Liver (tissue), 9 donors: ENCODE measurements around the gene MCMBP. TPM values are rescaled to one million over a fixed set of nuclear protein-coding genes. Genes with fewer than 3 reads are reported as not detected.

ENCODE experiments used
- DNase-seq: peaks from one replicate; pipeline ENCODE4 v3.0.0-alpha.2; 2017; ENCODE audit warnings: low spot score
- H3K27ac ChIP-seq, 2 donors: one replicate each; pipeline ENCODE4 v1.7.0; 2013; ENCODE audit warnings: inconsistent platforms in 2 of 2, low read length in 2 of 2, control low read depth in 1 of 2, low read depth in 1 of 2, mild to moderate bottlenecking in 1 of 2
- H3K27me3 ChIP-seq, 4 donors: one replicate each; pipeline versions ENCODE4 v1.6.1 to v1.7.0; 2013; ENCODE audit warnings: low read length in 3 of 4, inconsistent platforms in 1 of 4, mild to moderate bottlenecking in 1 of 4, moderate library complexity in 1 of 4; ENCODE audit not compliant: control insufficient read depth in 4 of 4, insufficient read depth in 4 of 4
- H3K36me3 ChIP-seq, 4 donors: one replicate each; pipeline versions ENCODE4 v1.6.1 to v1.7.0; 2013; ENCODE audit warnings: low read length in 3 of 4, mild to moderate bottlenecking in 3 of 4, low read depth in 1 of 4, moderate library complexity in 1 of 4; ENCODE audit not compliant: control insufficient read depth in 4 of 4, insufficient read depth in 3 of 4
- H3K4me1 ChIP-seq, 4 donors: one replicate each; pipeline versions ENCODE4 v1.6.1 to v1.7.0; 2013; ENCODE audit warnings: low read length in 3 of 4, mild to moderate bottlenecking in 3 of 4, moderate library complexity in 1 of 4; ENCODE audit not compliant: control insufficient read depth in 4 of 4, insufficient read depth in 4 of 4
- H3K4me3 ChIP-seq, 3 donors: one replicate each; pipeline versions ENCODE4 v1.6.1 to v1.7.0; 2013; ENCODE audit warnings: low read length in 3 of 3, control low read depth in 1 of 3, low read depth in 1 of 3, mild to moderate bottlenecking in 1 of 3
- H3K9ac ChIP-seq, 2 donors: one replicate each; pipeline ENCODE4 v1.7.0; 2013; ENCODE audit warnings: low read length in 2 of 2, mild to moderate bottlenecking in 2 of 2, moderate library complexity in 2 of 2, control low read depth in 1 of 2, low read depth in 1 of 2
- H3K9me3 ChIP-seq, 4 donors: one replicate each; pipeline versions ENCODE4 v1.6.1 to v1.7.0; 2013; ENCODE audit warnings: low read length in 3 of 4; ENCODE audit not compliant: control insufficient read depth in 4 of 4
- ATF3 ChIP-seq: IDR thresholded peaks from 2 replicates; pipeline ENCODE4 v1.6.1; 2016; ENCODE audit warnings: antibody characterized with exemption
- EGR1 ChIP-seq, 2 donors: IDR thresholded peaks; 2 replicates each; pipeline ENCODE4 v1.6.1; 2016 to 2018; ENCODE audit warnings: antibody characterized with exemption in 2 of 2, low read depth in 2 of 2
- FOXA1 ChIP-seq: IDR thresholded peaks from 2 replicates; pipeline ENCODE4 v1.6.1; 2016; ENCODE audit warnings: antibody characterized with exemption
- FOXA2 ChIP-seq: IDR thresholded peaks from 2 replicates; pipeline ENCODE4 v1.6.1; 2016; ENCODE audit warnings: antibody characterized with exemption
- GABPA ChIP-seq, 2 donors: IDR thresholded peaks in 1 of 2; conservative IDR thresholded peaks in 1 of 2; 2 replicates each; pipeline ENCODE4 v1.6.1; 2016; ENCODE audit warnings: antibody characterized with exemption in 2 of 2, mild to moderate bottlenecking in 1 of 2, moderate library complexity in 1 of 2
- HNF4A ChIP-seq, 2 donors: conservative IDR thresholded peaks; 2 replicates each; pipeline ENCODE4 v1.6.1; 2016; ENCODE audit warnings: antibody characterized with exemption in 2 of 2, mild to moderate bottlenecking in 2 of 2
- HNF4G ChIP-seq: IDR thresholded peaks from 2 replicates; pipeline ENCODE4 v1.6.1; 2016; ENCODE audit warnings: antibody characterized with exemption
- JUND ChIP-seq, 2 donors: IDR thresholded peaks; 2 replicates each; pipeline ENCODE4 v1.6.1; 2016; ENCODE audit warnings: antibody characterized with exemption in 2 of 2
- NR2F2 ChIP-seq: IDR thresholded peaks from 2 replicates; pipeline ENCODE4 v1.6.1; 2016; ENCODE audit warnings: antibody characterized with exemption
- RAD21 ChIP-seq, 2 donors: IDR thresholded peaks; 2 replicates each; pipeline ENCODE4 v1.6.1; 2016; ENCODE audit warnings: antibody characterized with exemption in 2 of 2, mild to moderate bottlenecking in 2 of 2
- REST ChIP-seq: IDR thresholded peaks from 2 replicates; pipeline ENCODE4 v1.6.1; 2016; ENCODE audit warnings: antibody characterized with exemption, mild to moderate bottlenecking
- RXRA ChIP-seq, 2 donors: IDR thresholded peaks; 2 replicates each; pipeline ENCODE4 v1.6.1; 2017 to 2018; ENCODE audit warnings: antibody characterized with exemption in 2 of 2, mild to moderate bottlenecking in 1 of 2
- SP1 ChIP-seq: IDR thresholded peaks from 2 replicates; pipeline ENCODE4 v1.6.1; 2018; ENCODE audit warnings: antibody characterized with exemption, mild to moderate bottlenecking
- TAF1 ChIP-seq: conservative IDR thresholded peaks from 2 replicates; pipeline ENCODE4 v1.6.1; 2016; ENCODE audit warnings: antibody characterized with exemption, mild to moderate bottlenecking
- YY1 ChIP-seq: IDR thresholded peaks from 2 replicates; pipeline ENCODE4 v1.6.1; 2016; ENCODE audit warnings: antibody characterized with exemption, mild to moderate bottlenecking
- WGBS: extraction: QIAGEN DNeasy Blood & Tissue Kit; methylation state at CpG from one replicate; pipeline ENCODE4 v1.1.7; 2013; 5-methylcytosine and 5-hydroxymethylcytosine counted together
- polyA plus RNA-seq, 2 donors: library from polyadenylated mRNA; stranded (reverse) in 1 of 2; unstranded in 1 of 2; fragments of 200-250 nt in 1 of 2; fragments of >200 nt in 1 of 2; fragmentation: Nextera tagmentation in 1 of 2; extraction: Ambion mirVana in 1 of 2; gene quantifications; one replicate each; pipeline versions ENCODE4 v1.2.1 to v1.2.3, GENCODE V29; 2013 to 2015
- total RNA-seq, 2 donors: library from RNA; depleted of rRNA; stranded (reverse); fragments of >200 nt; gene quantifications; one replicate each; pipeline ENCODE4 v1.2.3, GENCODE V29; 2014
- TF ChIP-seq, protein P1 (sequence below): IDR thresholded peaks from 2 replicates; pipeline ENCODE4 v1.6.1; 2016; ENCODE audit warnings: antibody characterized with exemption
- TF ChIP-seq, protein P2 (sequence below): IDR thresholded peaks from 2 replicates; pipeline ENCODE4 v1.6.1; 2016; ENCODE audit warnings: antibody characterized with exemption
- donor health status: healthy.
- donor health status: healthy.
- donor health status: healthy.
- donor health status: healthy.
- donor health status: healthy.

The MCMBP gene
- total and polyA plus RNA-seq, 4 donors, result 6.1 to 23.2 (median 17.3) TPM

DNA sequence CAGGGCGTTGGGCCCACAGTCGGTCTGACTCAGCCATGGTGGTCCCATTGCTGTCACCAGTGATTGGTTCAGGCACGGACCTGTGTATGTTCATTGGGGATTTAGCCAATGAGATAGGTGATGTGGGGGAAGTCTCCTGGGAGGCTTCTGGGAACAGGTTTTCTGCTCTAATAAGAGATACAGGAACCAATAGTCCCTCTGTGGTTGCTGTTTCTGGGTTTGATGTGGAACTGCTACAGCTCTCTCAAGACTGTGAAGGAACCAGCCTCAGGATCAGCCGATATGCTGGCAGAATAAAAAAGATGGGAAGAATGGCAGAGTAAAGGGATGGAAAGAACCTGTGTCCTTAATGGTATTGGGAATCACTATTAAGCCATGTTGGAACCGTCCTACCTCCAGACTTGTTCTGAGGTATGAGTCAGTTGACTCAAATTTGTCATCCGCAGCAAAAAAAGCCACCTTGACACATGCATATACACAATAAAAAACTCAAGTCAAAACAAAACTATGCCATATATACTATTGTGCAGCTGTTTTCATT lies 70.6 kb downstream of the MCMBP start:
- Histone ChIP-seq H3K36me3 (peaks cover 0 to 3% (median under 1%) of the 10 kb centered on the region in 4 donors), H3K27ac (no peak overlapping the region), H3K4me3 (no peak overlapping the region), H3K4me1 (no peaks in the 10 kb centered on the region), H3K27me3 (no peaks in the 10 kb centered on the region), H3K9ac (no peak overlapping the region), H3K9me3 (no peaks in the 10 kb centered on the region)
- 95% methylated on average over 6 of the region's 6 CpGs for WGBS
- TF ChIP-seq SP1, result no peak
- DNase-seq, result no peak

DNA sequence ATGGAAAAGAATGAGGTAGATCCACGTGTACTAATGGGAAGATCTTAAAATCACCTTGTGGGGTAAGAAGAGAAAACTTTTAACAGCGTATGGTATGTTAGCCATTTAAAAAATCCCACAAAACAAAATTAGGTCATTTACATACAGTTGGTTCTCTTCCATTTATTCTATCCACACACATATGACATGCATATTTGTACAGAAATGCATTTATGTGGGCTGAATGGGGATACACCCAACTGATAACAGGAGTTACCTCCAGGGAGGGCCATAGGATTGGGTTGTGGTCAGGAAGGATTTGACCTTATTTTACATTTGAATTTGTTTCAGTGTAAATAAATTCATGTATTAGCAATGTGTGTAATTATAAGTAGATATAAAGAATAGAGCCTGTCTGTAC lies 71.5 kb downstream of the MCMBP start:
- H3K9me3 ChIP-seq, result no peaks in the 10 kb centered on the region
- no peaks in the 10 kb centered on the region for H3K27me3 ChIP-seq
- H3K36me3 ChIP-seq, result peaks cover 0 to 3% (median 1%) of the 10 kb centered on the region in 4 donors
- H3K4me3 ChIP-seq, result no peak overlapping the region
- no peaks in the 10 kb centered on the region for H3K4me1 ChIP-seq
- H3K9ac ChIP-seq, result no peak overlapping the region
- TF ChIP-seq FOXA2 (no peak), JUND (IDR thresholded peaks at IDR 0.05) (no peak), RAD21 (IDR thresholded peaks at IDR 0.05) (no peak), YY1 (no peak), FOXA1 (no peak), TAF1 (no peak), HNF4G (no peak), ATF3 (no peak), SP1 (no peak), EGR1 (IDR thresholded peaks at IDR 0.05; ENCODE audit: low read depth in 2 of 2) (no peak), NR2F2 (no peak), RXRA (IDR thresholded peaks at IDR 0.05) (no peak), REST (no peak), HNF4A (conservative IDR thresholded peaks at IDR 0.05) (no peak), GABPA (IDR thresholded peaks at IDR 0.05 in 1 of 2, conservative IDR thresholded peaks at IDR 0.05 in 1 of 2) (no peak)
- TF ChIP-seq, protein P1, sequence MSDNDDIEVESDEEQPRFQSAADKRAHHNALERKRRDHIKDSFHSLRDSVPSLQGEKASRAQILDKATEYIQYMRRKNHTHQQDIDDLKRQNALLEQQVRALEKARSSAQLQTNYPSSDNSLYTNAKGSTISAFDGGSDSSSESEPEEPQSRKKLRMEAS, result no peak
- TF ChIP-seq, protein P2, sequence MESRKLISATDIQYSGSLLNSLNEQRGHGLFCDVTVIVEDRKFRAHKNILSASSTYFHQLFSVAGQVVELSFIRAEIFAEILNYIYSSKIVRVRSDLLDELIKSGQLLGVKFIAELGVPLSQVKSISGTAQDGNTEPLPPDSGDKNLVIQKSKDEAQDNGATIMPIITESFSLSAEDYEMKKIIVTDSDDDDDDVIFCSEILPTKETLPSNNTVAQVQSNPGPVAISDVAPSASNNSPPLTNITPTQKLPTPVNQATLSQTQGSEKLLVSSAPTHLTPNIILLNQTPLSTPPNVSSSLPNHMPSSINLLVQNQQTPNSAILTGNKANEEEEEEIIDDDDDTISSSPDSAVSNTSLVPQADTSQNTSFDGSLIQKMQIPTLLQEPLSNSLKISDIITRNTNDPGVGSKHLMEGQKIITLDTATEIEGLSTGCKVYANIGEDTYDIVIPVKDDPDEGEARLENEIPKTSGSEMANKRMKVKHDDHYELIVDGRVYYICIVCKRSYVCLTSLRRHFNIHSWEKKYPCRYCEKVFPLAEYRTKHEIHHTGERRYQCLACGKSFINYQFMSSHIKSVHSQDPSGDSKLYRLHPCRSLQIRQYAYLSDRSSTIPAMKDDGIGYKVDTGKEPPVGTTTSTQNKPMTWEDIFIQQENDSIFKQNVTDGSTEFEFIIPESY, result no peak
- no peak for DNase-seq
- WGBS, result 94% methylated on average over 2 of the region's 2 CpGs
- H3K27ac ChIP-seq, result no peak overlapping the region
